Upper lobe of left lung (tissue), 6 donors: Measurements from ENCODE around the gene USP16. TPM values are rescaled to one million over a fixed set of nuclear protein-coding genes. Genes with fewer than 3 reads are reported as not detected.

ENCODE experiments used
- ATAC-seq, 2 donors: fragments of 200-7000 bp; cut with Tn5 transposase; one replicate each; pipeline ENCODE4 v1.9.1; 2022; ENCODE audit warnings: mild to moderate bottlenecking in 2 of 2, moderate library complexity in 2 of 2; ENCODE audit not compliant: low FRiP score in 2 of 2
- DNase-seq, 2 donors: peaks; one replicate each; pipeline ENCODE4 v3.0.0-alpha.2; 2019 to 2020
- H3K27ac ChIP-seq, 4 donors: fragments of 200-600 bp; sonication (generic); one replicate each; pipeline ENCODE4 v1.5.1; 2016 to 2019
- H3K27me3 ChIP-seq, 4 donors: fragments of 200-600 bp; sonication (generic); one replicate each; pipeline ENCODE4 v1.5.1; 2017 to 2019
- H3K36me3 ChIP-seq, 4 donors: fragments of 200-600 bp; sonication (generic); one replicate each; pipeline ENCODE4 v1.5.1; 2016 to 2019
- H3K4me1 ChIP-seq, 4 donors: fragments of 200-600 bp; sonication (generic); one replicate each; pipeline ENCODE4 v1.5.1; 2018 to 2019
- H3K4me3 ChIP-seq, 4 donors: fragments of 200-600 bp; sonication (generic); one replicate each; pipeline ENCODE4 v1.5.1; 2017 to 2019; ENCODE audit warnings: mild to moderate bottlenecking in 2 of 4, moderate library complexity in 1 of 4
- H3K9me3 ChIP-seq, 4 donors: fragments of 200-600 bp; sonication (generic); one replicate each; pipeline ENCODE4 v1.5.1; 2018 to 2019
- CTCF ChIP-seq, 6 experiments: fragments of 450-650 bp in 4 of 6; fragments of 200-600 bp in 2 of 6; sonication (generic) in 2 of 6; IDR thresholded peaks; one replicate each; pipeline ENCODE4 v1.5.1; 2016 to 2019; ENCODE audit warnings: antibody characterized with exemption in 6 of 6
- EP300 ChIP-seq, 4 donors: sonication (generic); formaldehyde crosslinking; IDR thresholded peaks; one replicate each; pipeline ENCODE4 v1.5.1; 2017; ENCODE audit warnings: antibody characterized with exemption in 4 of 4, control low read depth in 2 of 4
- POLR2A ChIP-seq, 4 donors: fragments of 450-650 bp; IDR thresholded peaks; one replicate each; pipeline ENCODE4 v1.5.1; 2016 to 2017; ENCODE audit warnings: antibody characterized with exemption in 4 of 4, mild to moderate bottlenecking in 2 of 4
- POLR2AphosphoS5 ChIP-seq, 2 donors: sonication (generic); formaldehyde crosslinking; IDR thresholded peaks; one replicate each; pipeline ENCODE4 v1.5.1; 2017; ENCODE audit warnings: antibody characterized with exemption in 2 of 2
- WGBS, 2 donors: methylation state at CpG; one replicate each; pipeline ENCODE4 v1.1.5; 2017 to 2018; 5-methylcytosine and 5-hydroxymethylcytosine counted together
- total RNA-seq, 6 donors: library from RNA; depleted of rRNA in 4 of 6; stranded (reverse); fragments of >200 nt in 4 of 6; gene quantifications; one replicate each; pipeline versions ENCODE4 v1.1.0 to v1.2.1, GENCODE V29; 2016 to 2021
- donor health status: DM: no; HTN: no; CAD: no; lungs with moderate emphysema.
- donor health status: DM: no; HTN: yes; CAD: no; lungs with severe emphysema.

The USP16 gene
- total RNA-seq, 6 donors from 2014 or later = 23.0 to 50.0 (median 29.3) TPM

- Histone ChIP-seq H3K27ac (peak overlapping the region; percentile 89 to 96 (median 93)), H3K4me3 (peak overlapping the region; percentile 47 to 63 (median 51)), H3K36me3 (peaks cover 1 to 10% (median 5%) of the 10 kb centered on the region in 4 donors), H3K4me1 (peaks cover 0 to 17% (median 7%) of the 10 kb centered on the region in 4 donors), H3K27me3 (no peaks in the 10 kb centered on the region), H3K9me3 (no peaks in the 10 kb centered on the region)
- TF ChIP-seq POLR2A (IDR thresholded peaks at IDR 0.05) (peak in 3 of 4 donors; percentile 89 to 98 (median 98)), POLR2AphosphoS5 (IDR thresholded peaks at IDR 0.05) (peak; percentile 99 to 100), EP300 (IDR thresholded peaks at IDR 0.05) (peak in 1 of 4 donors; percentile 72), CTCF (IDR thresholded peaks at IDR 0.05) (no peak)
- DNase-seq (peak; percentile 97 to 98), ATAC-seq (peak; percentile 100)
- 0 to 2% methylated on average over 17 to 41 of the region's 41 CpGs for WGBS, 2 donors
Observed at GRCh38 chr21:29002442-29003144, 21.9 kb upstream of the USP16 start.

- Histone ChIP-seq H3K36me3 (peaks cover 0 to 18% (median 9%) of the 10 kb centered on the region in 4 donors), H3K4me3 (no peak overlapping the region), H3K4me1 (peaks cover 0 to 17% (median 7%) of the 10 kb centered on the region in 4 donors), H3K27me3 (no peaks in the 10 kb centered on the region), H3K9me3 (no peaks in the 10 kb centered on the region), H3K27ac (no peak overlapping the region)
- WGBS, 2 donors = 94 to 96% methylated on average over 6 of the region's 6 CpGs
- DNase-seq (no peak), ATAC-seq (no peak)
- no peak for TF ChIP-seq EP300 (IDR thresholded peaks at IDR 0.05)
- TF ChIP-seq CTCF (IDR thresholded peaks at IDR 0.05) = no peak
- no peak for TF ChIP-seq POLR2A (IDR thresholded peaks at IDR 0.05)
- TF ChIP-seq POLR2AphosphoS5 (IDR thresholded peaks at IDR 0.05) = no peak
Observed at GRCh38 chr21:29005696-29006095, 18.8 kb upstream of the USP16 start.

- Histone ChIP-seq H3K9me3 (no peaks in the 10 kb centered on the region), H3K27ac (no peak overlapping the region), H3K4me3 (no peak overlapping the region), H3K27me3 (no peaks in the 10 kb centered on the region), H3K4me1 (peaks cover 0 to 16% (median 6%) of the 10 kb centered on the region in 4 donors), H3K36me3 (peaks cover 0 to 18% (median 9%) of the 10 kb centered on the region in 4 donors)
- no peak for ATAC-seq
- WGBS, 2 donors = 89 to 91% methylated on average over 3 of the region's 3 CpGs
- DNase-seq = no peak
- no peak for TF ChIP-seq CTCF (IDR thresholded peaks at IDR 0.05)
- TF ChIP-seq POLR2AphosphoS5 (IDR thresholded peaks at IDR 0.05) = no peak
- TF ChIP-seq EP300 (IDR thresholded peaks at IDR 0.05) = no peak
- no peak for TF ChIP-seq POLR2A (IDR thresholded peaks at IDR 0.05)
Observed at GRCh38 chr21:29007135-29007534, 17.3 kb upstream of the USP16 start.

GRCh38 chr21:29007810-29008209 is 16.7 kb upstream of the USP16 start:
- Histone ChIP-seq H3K27me3 (no peaks in the 10 kb centered on the region), H3K4me1 (peaks cover 0 to 13% (median 5%) of the 10 kb centered on the region in 4 donors), H3K9me3 (no peaks in the 10 kb centered on the region), H3K36me3 (peaks cover 0 to 18% (median 9%) of the 10 kb centered on the region in 4 donors), H3K4me3 (no peak overlapping the region), H3K27ac (no peak overlapping the region)
- 84 to 90% methylated on average over 3 of the region's 3 CpGs for WGBS, 2 donors
- peak in 1 of 2 donors; percentile 19 for ATAC-seq
- TF ChIP-seq CTCF (IDR thresholded peaks at IDR 0.05) (no peak), POLR2AphosphoS5 (IDR thresholded peaks at IDR 0.05) (no peak), EP300 (IDR thresholded peaks at IDR 0.05) (no peak), POLR2A (IDR thresholded peaks at IDR 0.05) (no peak)
- no peak for DNase-seq
